GM12892 (cell line): ENCODE results near the gene PLA2G4C.

Experiments
- POLR2A ChIP-seq: IDR thresholded peaks from 2 replicates; pipeline ENCODE4 v1.6.1; 2011; ENCODE audit warnings: low read depth, low read length, control low read depth
- POLR2AphosphoS5 ChIP-seq: IDR thresholded peaks from 2 replicates; pipeline ENCODE4 v1.6.1; 2011; ENCODE audit warnings: low read depth, low read length, control low read depth
- TAF1 ChIP-seq: IDR thresholded peaks from 2 replicates; pipeline ENCODE4 v1.6.1; 2011; ENCODE audit warnings: low read depth, mild to moderate bottlenecking, control low read depth, low read length, borderline replicate concordance

- TF ChIP-seq POLR2AphosphoS5 (no peak), POLR2A (no peak), TAF1 (no peak)
Measured at GRCh38 chr19:48139053-48139452, 28.4 kb upstream of the PLA2G4C start.
